Muscle layer of colon (tissue), 2 donors: ENCODE results near the gene SLC12A7.
"Not testable (repeated sequence)": the region's sequence is repeated elsewhere in the genome, so short reads cannot be mapped to it uniquely, and the experiment has no call there.

Experiments
- H3K27ac ChIP-seq: one replicate; pipeline ENCODE4 v1.7.0; 2013; ENCODE audit warnings: low read depth, mild to moderate bottlenecking, low read length, moderate library complexity
- H3K27me3 ChIP-seq, 2 donors: one replicate each; pipeline ENCODE4 v1.7.0; 2013; ENCODE audit warnings: low read length in 2 of 2, mild to moderate bottlenecking in 2 of 2; ENCODE audit not compliant: insufficient read depth in 2 of 2, control insufficient read depth in 1 of 2
- H3K36me3 ChIP-seq: one replicate; pipeline ENCODE4 v1.7.0; 2013; ENCODE audit warnings: mild to moderate bottlenecking, low read length; ENCODE audit not compliant: insufficient read depth
- H3K4me1 ChIP-seq: one replicate; pipeline ENCODE4 v1.7.0; 2013; ENCODE audit warnings: mild to moderate bottlenecking, low read length; ENCODE audit not compliant: insufficient read depth
- H3K4me3 ChIP-seq, 2 donors: one replicate each; pipeline ENCODE4 v1.7.0; 2013; ENCODE audit warnings: low read length in 2 of 2, low read depth in 1 of 2, mild to moderate bottlenecking in 1 of 2, moderate library complexity in 1 of 2
- H3K9ac ChIP-seq: one replicate; pipeline ENCODE4 v1.7.0; 2013; ENCODE audit warnings: low read length
- H3K9me3 ChIP-seq: one replicate; pipeline ENCODE4 v1.7.0; 2013; ENCODE audit warnings: mild to moderate bottlenecking, low read length
- donor health status: abdominal sarcoma.
- donor health status: Adenocarcinoma of cecum.

SLC12A7 gene

GRCh38 chr5:1086871-1087270 lies 25.0 kb downstream of the SLC12A7 start:
- Histone ChIP-seq H3K4me1 (no peaks in the 10 kb centered on the region), H3K9me3 (no peaks in the 10 kb centered on the region), H3K36me3 (peaks cover 27% of the 10 kb centered on the region), H3K9ac (no peak overlapping the region), H3K4me3 (no peak overlapping the region), H3K27me3 (no peaks in the 10 kb centered on the region), H3K27ac (no peak overlapping the region)

- Histone ChIP-seq H3K36me3 (peaks cover 30% of the 10 kb centered on the region), H3K9ac (no peak overlapping the region), H3K9me3 (no peaks in the 10 kb centered on the region), H3K27ac (no peak overlapping the region), H3K4me1 (no peaks in the 10 kb centered on the region), H3K27me3 (no peaks in the 10 kb centered on the region), H3K4me3 (no peak overlapping the region)
Measured at GRCh38 chr5:1086137-1086536, 25.7 kb downstream of the SLC12A7 start.

- no peak overlapping the region for H3K27ac ChIP-seq
- H3K4me3 ChIP-seq, result no peak overlapping the region
- H3K9me3 ChIP-seq, result no peaks in the 10 kb centered on the region
- H3K27me3 ChIP-seq, result no peaks in the 10 kb centered on the region
- H3K9ac ChIP-seq, result no peak overlapping the region
- H3K4me1 ChIP-seq, result no peaks in the 10 kb centered on the region
- peaks cover 34% of the 10 kb centered on the region for H3K36me3 ChIP-seq
Measured at GRCh38 chr5:1085391-1085790, 26.5 kb downstream of the SLC12A7 start.

GRCh38 chr5:1083823-1084605 lies 27.8 kb downstream of the SLC12A7 start:
- H3K9ac ChIP-seq, result no peak overlapping the region
- H3K4me3 ChIP-seq, result no peak overlapping the region
- H3K4me1 ChIP-seq, result no peaks in the 10 kb centered on the region
- H3K36me3 ChIP-seq, result peaks cover 34% of the 10 kb centered on the region
- H3K27ac ChIP-seq, result no peak overlapping the region
- H3K9me3 ChIP-seq, result no peaks in the 10 kb centered on the region
- no peaks in the 10 kb centered on the region for H3K27me3 ChIP-seq

GRCh38 chr5:1083026-1083425 lies 28.8 kb downstream of the SLC12A7 start:
- not testable (repeated sequence) for H3K27me3 ChIP-seq, H3K4me3 ChIP-seq, H3K4me1 ChIP-seq, H3K27ac ChIP-seq, H3K9ac ChIP-seq, H3K9me3 ChIP-seq
- peaks cover 34% of the 10 kb centered on the region for H3K36me3 ChIP-seq

GRCh38 chr5:1081519-1081918 lies 30.3 kb downstream of the SLC12A7 start:
- H3K9me3 ChIP-seq, result no peaks in the 10 kb centered on the region
- H3K27me3 ChIP-seq, result no peaks in the 10 kb centered on the region
- H3K36me3 ChIP-seq, result peaks cover 31% of the 10 kb centered on the region
- H3K27ac ChIP-seq, result no peak overlapping the region
- no peak overlapping the region for H3K4me3 ChIP-seq
- H3K4me1 ChIP-seq, result no peaks in the 10 kb centered on the region
- no peak overlapping the region for H3K9ac ChIP-seq

- Histone ChIP-seq H3K36me3 (peaks cover 22% of the 10 kb centered on the region), H3K9me3 (no peaks in the 10 kb centered on the region), H3K4me3 (no peak overlapping the region), H3K27ac (no peak overlapping the region), H3K9ac (no peak overlapping the region), H3K4me1 (no peaks in the 10 kb centered on the region), H3K27me3 (no peaks in the 10 kb centered on the region)
Measured at GRCh38 chr5:1080432-1080831, 31.4 kb downstream of the SLC12A7 start.

GRCh38 chr5:1079961-1080360 lies 31.9 kb downstream of the SLC12A7 start:
- H3K4me3 ChIP-seq, result no peak overlapping the region
- H3K9ac ChIP-seq, result no peak overlapping the region
- no peaks in the 10 kb centered on the region for H3K27me3 ChIP-seq
- H3K27ac ChIP-seq, result no peak overlapping the region
- peaks cover 22% of the 10 kb centered on the region for H3K36me3 ChIP-seq
- no peaks in the 10 kb centered on the region for H3K9me3 ChIP-seq
- H3K4me1 ChIP-seq, result no peaks in the 10 kb centered on the region

- Histone ChIP-seq H3K4me3 (no peak overlapping the region), H3K27me3 (no peaks in the 10 kb centered on the region), H3K27ac (no peak overlapping the region), H3K4me1 (no peaks in the 10 kb centered on the region), H3K36me3 (peaks cover 25% of the 10 kb centered on the region), H3K9ac (no peak overlapping the region), H3K9me3 (no peaks in the 10 kb centered on the region)
Measured at GRCh38 chr5:1079486-1079885, 32.4 kb downstream of the SLC12A7 start.

- no peaks in the 10 kb centered on the region for H3K4me1 ChIP-seq
- no peak overlapping the region for H3K9ac ChIP-seq
- H3K9me3 ChIP-seq, result no peaks in the 10 kb centered on the region
- H3K27me3 ChIP-seq, result no peaks in the 10 kb centered on the region
- no peak overlapping the region for H3K27ac ChIP-seq
- peaks cover 26% of the 10 kb centered on the region for H3K36me3 ChIP-seq
- H3K4me3 ChIP-seq, result no peak overlapping the region
Measured at GRCh38 chr5:1078851-1079250, 33.0 kb downstream of the SLC12A7 start.

GRCh38 chr5:1078206-1078605 lies 33.7 kb downstream of the SLC12A7 start:
- Histone ChIP-seq H3K27me3 (no peaks in the 10 kb centered on the region), H3K9me3 (no peaks in the 10 kb centered on the region), H3K36me3 (peaks cover 26% of the 10 kb centered on the region), H3K27ac (no peak overlapping the region), H3K4me3 (no peak overlapping the region), H3K9ac (no peak overlapping the region), H3K4me1 (no peaks in the 10 kb centered on the region)

GRCh38 chr5:1077491-1078020 lies 34.3 kb downstream of the SLC12A7 start:
- no peaks in the 10 kb centered on the region for H3K9me3 ChIP-seq
- H3K36me3 ChIP-seq, result peaks cover 26% of the 10 kb centered on the region
- no peaks in the 10 kb centered on the region for H3K4me1 ChIP-seq
- no peak overlapping the region for H3K4me3 ChIP-seq
- H3K27ac ChIP-seq, result no peak overlapping the region
- no peaks in the 10 kb centered on the region for H3K27me3 ChIP-seq
- H3K9ac ChIP-seq, result no peak overlapping the region
